Mesothelial cell of epicardium (in vitro differentiated cells): Measurements from ENCODE around the gene AGFG2. TPM values are rescaled to one million over a fixed set of nuclear protein-coding genes. Genes with fewer than 3 reads are reported as not detected.

Experiments used
- DNase-seq, 2 experiments: peaks; one replicate each; pipeline ENCODE4 v3.0.0; 2021; ENCODE audit warnings: low spot score in 2 of 2; ENCODE audit not compliant: unreplicated experiment in 2 of 2
- H3K27ac Mint-ChIP-seq: 2 replicates; pipeline ENCODE4 v1.8.0; 2021; ENCODE audit warnings: mixed read lengths
- H3K27me3 Mint-ChIP-seq: 2 replicates; pipeline ENCODE4 v1.8.0; 2021; ENCODE audit warnings: low read depth, mixed read lengths
- H3K36me3 Mint-ChIP-seq: 2 replicates; pipeline ENCODE4 v1.8.0; 2021; ENCODE audit warnings: mixed read lengths
- H3K4me1 Mint-ChIP-seq: 2 replicates; pipeline ENCODE4 v1.8.0; 2021; ENCODE audit warnings: mixed read lengths
- H3K4me3 Mint-ChIP-seq: 2 replicates; pipeline ENCODE4 v1.8.0; 2021; ENCODE audit warnings: mild to moderate bottlenecking, moderate library complexity, mixed read lengths
- H3K9me3 Mint-ChIP-seq: 2 replicates; pipeline ENCODE4 v1.8.0; 2021; ENCODE audit warnings: mixed read lengths
- CTCF ChIP-seq: fragments of 200-600 bp; sonication (generic); IDR thresholded peaks from one replicate; pipeline ENCODE4 v1.5.0; 2021; ENCODE audit warnings: antibody characterized with exemption; ENCODE audit not compliant: unreplicated experiment
- total RNA-seq: library from RNA; stranded (reverse); gene quantifications from 3 replicates; pipeline ENCODE4 v1.2.1, GENCODE V29; 2021

AGFG2 gene
- 7.7 to 9.1 TPM (median 8.3 TPM) in 3 replicates for total RNA-seq

GRCh38 chr7:100538654-100539435, at the start of gene AGFG2:
AGFG2 (plus strand) TSS chr7:100539203; CDS start chr7:100539347, 144 bp downstream.
- Mint-ChIP-seq H3K4me1 (peaks cover 14% of the 10 kb centered on the region), H3K9me3 (no peaks in the 10 kb centered on the region), H3K36me3 (no peaks in the 10 kb centered on the region), H3K27me3 (no peaks in the 10 kb centered on the region), H3K27ac (peak within 1 kb of the TSS; percentile 88), H3K4me3 (peak within 1 kb of the TSS; percentile 97)
- peak; percentile 100 for DNase-seq
- no peak for TF ChIP-seq CTCF

- no peaks in the 10 kb centered on the region for H3K27me3 Mint-ChIP-seq
- no peak overlapping the region for H3K4me3 Mint-ChIP-seq
- H3K36me3 Mint-ChIP-seq: peaks cover 2% of the 10 kb centered on the region
- peaks cover 33% of the 10 kb centered on the region for H3K4me1 Mint-ChIP-seq
- no peak for TF ChIP-seq CTCF
- peak; percentile 79 for DNase-seq
- no peaks in the 10 kb centered on the region for H3K9me3 Mint-ChIP-seq
- peak overlapping the region; percentile 43 for H3K27ac Mint-ChIP-seq
These were observed 49.2 kb upstream of the AGFG2 start for GRCh38 chr7:100489824-100490223.

GRCh38 chr7:100490483-100491191, 48.4 kb upstream of the AGFG2 start:
- Mint-ChIP-seq H3K27me3 (no peaks in the 10 kb centered on the region), H3K27ac (no peak overlapping the region), H3K9me3 (no peaks in the 10 kb centered on the region), H3K4me1 (peaks cover 26% of the 10 kb centered on the region), H3K36me3 (peaks cover 2% of the 10 kb centered on the region), H3K4me3 (no peak overlapping the region)
- DNase-seq: no peak
- no peak for TF ChIP-seq CTCF

GRCh38 chr7:100491192-100491578, 47.8 kb upstream of the AGFG2 start:
- Mint-ChIP-seq H3K4me3 (no peak overlapping the region), H3K27ac (no peak overlapping the region), H3K4me1 (peaks cover 24% of the 10 kb centered on the region), H3K36me3 (peaks cover 1% of the 10 kb centered on the region), H3K9me3 (no peaks in the 10 kb centered on the region), H3K27me3 (no peaks in the 10 kb centered on the region)
- TF ChIP-seq CTCF: no peak
- DNase-seq: no peak

- DNase-seq: no peak
- Mint-ChIP-seq H3K4me3 (peak overlapping the region; percentile 50), H3K27ac (peak overlapping the region; percentile 70)
These were observed 46.1 kb upstream of the AGFG2 start for GRCh38 chr7:100492738-100493475.

More at GRCh38 chr7:100492738-100493475, 46.1 kb upstream of the AGFG2 start:
- Mint-ChIP-seq H3K4me1 (peaks cover 25% of the 10 kb centered on the region), H3K36me3 (peaks cover 3% of the 10 kb centered on the region), H3K27me3 (no peaks in the 10 kb centered on the region), H3K9me3 (no peaks in the 10 kb centered on the region)
- no peak for TF ChIP-seq CTCF
